Kidney epithelial cell (primary cell): ENCODE measurements around the gene DUSP12. TPM values are rescaled to one million over a fixed set of nuclear protein-coding genes. Genes with fewer than 3 reads are reported as not detected.

Experiments used
- DNase-seq: peaks from one replicate; pipeline ENCODE4 v3.0.0-alpha.2; 2010; ENCODE audit warnings: low read depth
- H3K27me3 ChIP-seq: 2 replicates; pipeline ENCODE4 v1.6.0; 2011; ENCODE audit warnings: low read length; ENCODE audit not compliant: control insufficient read depth, insufficient read depth
- H3K36me3 ChIP-seq: 2 replicates; pipeline ENCODE4 v1.5.1; 2011; ENCODE audit warnings: low read length; ENCODE audit not compliant: control insufficient read depth, insufficient read depth
- H3K4me3 ChIP-seq: 2 replicates; pipeline ENCODE4 v1.5.1; 2011; ENCODE audit warnings: low read depth, mild to moderate bottlenecking, control low read depth, low read length
- CTCF ChIP-seq: IDR thresholded peaks from 2 replicates; pipeline ENCODE4 v1.5.1; 2011; ENCODE audit warnings: mild to moderate bottlenecking, moderate library complexity, low read length, control low read depth, inconsistent platforms; ENCODE audit not compliant: insufficient read depth, poor library complexity, severe bottlenecking
- total RNA-seq: library from RNA; depleted of rRNA; stranded (reverse); fragments of >200 nt; gene quantifications from 2 replicates; pipeline ENCODE4 v1.2.3, GENCODE V29; 2015

DUSP12 gene
- total RNA-seq, 1 donor from 2014 or later, result 48.0 TPM

GRCh38 chr1:161737625-161738024 lies 12.0 kb upstream of the DUSP12 start:
- H3K36me3 ChIP-seq, result no peaks in the 10 kb centered on the region
- no peak overlapping the region for H3K4me3 ChIP-seq
- H3K27me3 ChIP-seq, result no peaks in the 10 kb centered on the region
- no peak for TF ChIP-seq CTCF
- no peak for DNase-seq

- no peak overlapping the region for H3K4me3 ChIP-seq
- no peak for DNase-seq
- peak; percentile 56 for TF ChIP-seq CTCF
- H3K27me3 ChIP-seq, result no peaks in the 10 kb centered on the region
- no peaks in the 10 kb centered on the region for H3K36me3 ChIP-seq
These were observed 10.8 kb upstream of the DUSP12 start for GRCh38 chr1:161738627-161739287.

- TF ChIP-seq CTCF, result no peak
- no peaks in the 10 kb centered on the region for H3K36me3 ChIP-seq
- H3K27me3 ChIP-seq, result no peaks in the 10 kb centered on the region
- no peak for DNase-seq
- no peak overlapping the region for H3K4me3 ChIP-seq
These were observed 9.6 kb upstream of the DUSP12 start for GRCh38 chr1:161739865-161740566.

GRCh38 chr1:161740921-161741320 lies 8.7 kb upstream of the DUSP12 start:
- DNase-seq, result no peak
- Histone ChIP-seq H3K27me3 (no peaks in the 10 kb centered on the region), H3K36me3 (no peaks in the 10 kb centered on the region), H3K4me3 (no peak overlapping the region)
- TF ChIP-seq CTCF, result no peak

GRCh38 chr1:161743231-161743630 lies 6.4 kb upstream of the DUSP12 start:
- no peak for DNase-seq
- Histone ChIP-seq H3K4me3 (no peak overlapping the region), H3K27me3 (no peaks in the 10 kb centered on the region), H3K36me3 (no peaks in the 10 kb centered on the region)
- no peak for TF ChIP-seq CTCF
